ENCODE measurements around the gene NCBP1. TPM values are rescaled to one million over a fixed set of nuclear protein-coding genes. Genes with fewer than 3 reads are reported as not detected.

The NCBP1 gene
- total and polyA plus RNA-seq, 9 donors: 8.6 to 32.0 (median 19.1) TPM

GRCh38 chr9:97668485-97668884 is 34.9 kb downstream of the NCBP1 start:
- no peaks in the 10 kb centered on the region for H3K36me3 ChIP-seq

GRCh38 chr9:97670586-97670985 is 37.0 kb downstream of the NCBP1 start:
- H3K4me3 ChIP-seq: no peak overlapping the region
- WGBS, 3 donors: 42 to 73% (median 72%) methylated on average over 3 of the region's 3 CpGs
- no peaks in the 10 kb centered on the region for H3K4me1 ChIP-seq (ENCODE audit: insufficient read depth)
- no peak for DNase-seq
- H3K9me3 ChIP-seq: no peaks in the 10 kb centered on the region
- no peak overlapping the region for H3K27ac ChIP-seq
- H3K36me3 ChIP-seq: no peaks in the 10 kb centered on the region
- H3K27me3 ChIP-seq: no peaks in the 10 kb centered on the region
- intact Hi-C loops (cut with DNase I): no loop called here
- TF ChIP-seq POLR2A (IDR thresholded peaks at IDR 0.05) (no peak), EP300 (IDR thresholded peaks at IDR 0.05) (no peak)
- TF ChIP-seq, protein P1, sequence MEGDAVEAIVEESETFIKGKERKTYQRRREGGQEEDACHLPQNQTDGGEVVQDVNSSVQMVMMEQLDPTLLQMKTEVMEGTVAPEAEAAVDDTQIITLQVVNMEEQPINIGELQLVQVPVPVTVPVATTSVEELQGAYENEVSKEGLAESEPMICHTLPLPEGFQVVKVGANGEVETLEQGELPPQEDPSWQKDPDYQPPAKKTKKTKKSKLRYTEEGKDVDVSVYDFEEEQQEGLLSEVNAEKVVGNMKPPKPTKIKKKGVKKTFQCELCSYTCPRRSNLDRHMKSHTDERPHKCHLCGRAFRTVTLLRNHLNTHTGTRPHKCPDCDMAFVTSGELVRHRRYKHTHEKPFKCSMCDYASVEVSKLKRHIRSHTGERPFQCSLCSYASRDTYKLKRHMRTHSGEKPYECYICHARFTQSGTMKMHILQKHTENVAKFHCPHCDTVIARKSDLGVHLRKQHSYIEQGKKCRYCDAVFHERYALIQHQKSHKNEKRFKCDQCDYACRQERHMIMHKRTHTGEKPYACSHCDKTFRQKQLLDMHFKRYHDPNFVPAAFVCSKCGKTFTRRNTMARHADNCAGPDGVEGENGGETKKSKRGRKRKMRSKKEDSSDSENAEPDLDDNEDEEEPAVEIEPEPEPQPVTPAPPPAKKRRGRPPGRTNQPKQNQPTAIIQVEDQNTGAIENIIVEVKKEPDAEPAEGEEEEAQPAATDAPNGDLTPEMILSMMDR (IDR thresholded peaks at IDR 0.05): no peak

More at GRCh38 chr9:97668485-97668884, 34.9 kb downstream of the NCBP1 start:
- no peak for TF ChIP-seq EP300 (IDR thresholded peaks at IDR 0.05)
- TF ChIP-seq POLR2A (IDR thresholded peaks at IDR 0.05): no peak
- TF ChIP-seq, protein P1 (IDR thresholded peaks at IDR 0.05): no peak
- intact Hi-C loops (cut with DNase I): no loop called here
- 63 to 95% (median 93%) methylated on average over 3 of the region's 3 CpGs for WGBS, 3 donors
- H3K9me3 ChIP-seq: no peaks in the 10 kb centered on the region
- no peak overlapping the region for H3K4me3 ChIP-seq
- H3K4me1 ChIP-seq (ENCODE audit: insufficient read depth): no peaks in the 10 kb centered on the region
- H3K27ac ChIP-seq: no peak overlapping the region
- H3K27me3 ChIP-seq: no peaks in the 10 kb centered on the region
- DNase-seq: no peak

- H3K27me3 ChIP-seq: no peaks in the 10 kb centered on the region
- 89 to 91% (median 89%) methylated on average over 3 of the region's 3 CpGs for WGBS, 3 donors
- no peak overlapping the region for H3K4me3 ChIP-seq
- H3K27ac ChIP-seq: no peak overlapping the region
- no peaks in the 10 kb centered on the region for H3K9me3 ChIP-seq
- no peak for DNase-seq
- TF ChIP-seq EP300 (IDR thresholded peaks at IDR 0.05): no peak
- intact Hi-C loops (cut with DNase I): no loop called here
- no peaks in the 10 kb centered on the region for H3K36me3 ChIP-seq
- H3K4me1 ChIP-seq (ENCODE audit: insufficient read depth): no peaks in the 10 kb centered on the region
Measured at GRCh38 chr9:97672403-97672802, 38.8 kb downstream of the NCBP1 start.

DNA sequence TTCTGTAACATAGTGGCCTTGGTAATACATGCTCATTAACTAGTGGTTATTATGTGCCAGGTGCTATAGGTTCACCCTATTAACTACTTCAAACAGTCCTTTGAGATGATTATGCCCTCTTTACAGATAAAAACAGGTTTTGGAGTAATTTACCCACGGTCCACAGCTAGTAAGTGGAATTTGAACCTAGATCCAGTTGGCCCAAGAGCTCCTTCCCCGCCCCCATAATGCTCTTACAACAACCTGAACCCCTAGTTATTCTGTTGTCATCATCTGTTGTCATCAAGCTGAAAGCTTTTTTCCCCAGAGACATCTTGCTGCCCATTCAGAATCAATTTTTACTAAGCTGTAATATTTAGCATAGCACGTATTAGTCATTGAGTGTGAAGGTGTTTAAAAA is 40.3 kb downstream of the NCBP1 start:
- H3K9me3 ChIP-seq: no peaks in the 10 kb centered on the region
- no peak overlapping the region for H3K27ac ChIP-seq
- WGBS, 3 donors: 59 to 92% (median 84%) methylated on average over 3 of the region's 3 CpGs
- no peaks in the 10 kb centered on the region for H3K4me1 ChIP-seq (ENCODE audit: insufficient read depth)
- H3K27me3 ChIP-seq: no peaks in the 10 kb centered on the region
- TF ChIP-seq EP300 (IDR thresholded peaks at IDR 0.05): no peak
- TF ChIP-seq POLR2A (IDR thresholded peaks at IDR 0.05): no peak
- TF ChIP-seq, protein P1 (IDR thresholded peaks at IDR 0.05): no peak
- H3K4me3 ChIP-seq: no peak overlapping the region
- H3K36me3 ChIP-seq: no peaks in the 10 kb centered on the region
- DNase-seq: no peak
- intact Hi-C loops (cut with DNase I): no loop called here

DNA sequence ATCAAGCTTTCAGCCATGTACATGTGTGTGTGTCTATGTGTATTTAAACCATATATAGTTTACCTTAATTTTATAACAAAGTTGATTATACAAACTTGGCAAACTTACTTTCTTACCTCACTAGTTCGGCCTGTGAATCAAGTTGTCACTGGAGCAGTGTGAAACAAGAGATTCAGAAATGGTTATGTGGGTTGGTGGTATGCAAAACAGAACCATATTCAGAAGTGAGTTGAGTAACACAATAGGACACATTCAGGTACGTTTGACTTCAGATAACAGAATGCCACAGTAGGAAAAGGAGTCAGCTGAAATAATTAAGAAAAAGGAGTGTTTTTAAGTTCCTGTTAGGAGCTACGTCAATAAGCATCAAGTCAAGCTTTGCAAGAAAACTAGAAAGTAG is 42.0 kb downstream of the NCBP1 start:
- no peaks in the 10 kb centered on the region for H3K36me3 ChIP-seq
- H3K27ac ChIP-seq: no peak overlapping the region
- intact Hi-C loops (cut with DNase I): no loop called here
- H3K9me3 ChIP-seq: no peaks in the 10 kb centered on the region
- 75 to 79% (median 77%) methylated on average over 3 of the region's 3 CpGs for WGBS, 3 donors
- H3K4me1 ChIP-seq (ENCODE audit: insufficient read depth): no peaks in the 10 kb centered on the region
- H3K4me3 ChIP-seq: no peak overlapping the region
- no peak for TF ChIP-seq EP300 (IDR thresholded peaks at IDR 0.05)
- TF ChIP-seq, protein P1 (IDR thresholded peaks at IDR 0.05): no peak
- no peak for TF ChIP-seq POLR2A (IDR thresholded peaks at IDR 0.05)
- H3K27me3 ChIP-seq: no peaks in the 10 kb centered on the region
- no peak for DNase-seq
